Psoas muscle (tissue), 8 donors: ENCODE results near the gene C1QTNF8. TPM values are rescaled to one million over a fixed set of nuclear protein-coding genes. Genes with fewer than 3 reads are reported as not detected.

ENCODE experiments used
- ATAC-seq, 4 donors: fragments of 200-7000 bp; cut with Tn5 transposase; one replicate each; pipeline ENCODE4 v1.9.1; 2020; ENCODE audit warnings: moderate library complexity in 3 of 4, mild to moderate bottlenecking in 2 of 4
- DNase-seq, 2 donors: peaks; one replicate each; pipeline ENCODE4 v3.0.0-alpha.2; 2020
- H3K27ac ChIP-seq: fragments of 200-600 bp; one replicate; pipeline ENCODE4 v1.8.0; 2022
- H3K27me3 ChIP-seq, 3 donors: fragments of 200-600 bp in 1 of 3; one replicate each; pipeline versions ENCODE4 v1.6.1 to v1.8.0; 2013 to 2022; ENCODE audit warnings: low read length in 2 of 3, mild to moderate bottlenecking in 2 of 3, moderate library complexity in 1 of 3; ENCODE audit not compliant: insufficient read depth in 3 of 3
- H3K36me3 ChIP-seq, 2 donors: fragments of 200-600 bp in 1 of 2; one replicate each; pipeline versions ENCODE4 v1.6.1 to v1.8.0; 2013 to 2022; ENCODE audit warnings: low read depth in 1 of 2, mild to moderate bottlenecking in 1 of 2, moderate library complexity in 1 of 2; ENCODE audit not compliant: insufficient read depth in 1 of 2
- H3K4me1 ChIP-seq: fragments of 200-600 bp; one replicate; pipeline ENCODE4 v1.8.0; 2022
- H3K4me3 ChIP-seq: fragments of 200-600 bp; one replicate; pipeline ENCODE4 v1.8.0; 2022; ENCODE audit warnings: mild to moderate bottlenecking
- H3K9me3 ChIP-seq: fragments of 200-600 bp; one replicate; pipeline ENCODE4 v1.8.0; 2022
- CTCF ChIP-seq: fragments of 200-600 bp; IDR thresholded peaks from one replicate; pipeline ENCODE4 v1.8.0; 2022; ENCODE audit warnings: antibody characterized with exemption
- WGBS, 3 donors: extraction: QIAGEN DNeasy Blood & Tissue Kit; methylation state at CpG; one replicate each; pipeline versions ENCODE4 v1.1.6 to v1.1.7; 2013; 5-methylcytosine and 5-hydroxymethylcytosine counted together
- intact Hi-C, 2 donors: fragments of 100-400 bp; cut with DNase I; formaldehyde crosslinking; loops; one replicate each; pipeline versions ENCODE4 v1.11.0 to v1.14.2; 2022
- polyA plus RNA-seq, 3 donors: library from polyadenylated mRNA; stranded (reverse); fragments of 200-250 nt; gene quantifications; one replicate each; pipeline ENCODE4 v1.2.3, GENCODE V29; 2013
- total RNA-seq, 4 donors: library from RNA; stranded (reverse); fragmentation: NEBNext Ultra II Directional in 2 of 4; extraction: Animal tissue kit (Norgen Biotek cat#: 25700) in 2 of 4; gene quantifications; one replicate each; pipeline versions ENCODE4 v1.2.1 to v1.2.4, GENCODE V29; 2021 to 2023
- donor health status: healthy with polysubstance abuse.
- donor health status: DM: no; HTN: no; CAD: no; lungs with moderate emphysema.
- donor health status: Bipolar disorder and iron deficiency.
- donor health status: healthy.
- donor health status: DM: yes; HTN: yes; CAD: no.
- donor health status: DM: no; HTN: no; CAD: no.
- donor health status: DM: no; HTN: no; CAD: no.
- donor health status: DM: yes; HTN: yes; CAD: no.

C1QTNF8 gene
- total and polyA plus RNA-seq, 7 donors: not detected

DNA sequence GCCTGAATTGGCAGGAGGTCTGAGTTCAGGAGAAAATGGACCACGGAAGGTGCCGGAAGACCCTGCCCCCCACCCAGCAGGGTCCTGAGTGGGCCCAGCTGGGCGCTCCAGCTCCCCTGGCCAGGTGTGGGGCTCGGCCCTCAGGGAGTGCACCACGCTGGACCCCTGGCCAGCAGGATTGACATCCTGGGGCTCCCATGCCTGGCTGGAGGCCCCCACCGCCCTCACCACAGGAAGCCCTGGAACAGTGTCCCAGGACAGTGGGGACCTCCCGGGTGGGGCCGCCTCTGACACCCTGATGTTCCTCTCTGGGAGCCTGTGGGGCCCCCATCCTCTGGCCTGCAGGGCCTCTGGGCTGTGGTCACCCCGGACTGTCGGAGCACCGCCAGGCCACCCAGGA, 28.8 kb upstream of the C1QTNF8 start:
- Histone ChIP-seq H3K9me3 (no peaks in the 10 kb centered on the region), H3K4me1 (no peaks in the 10 kb centered on the region), H3K27ac (no peak overlapping the region), H3K36me3 (no peaks in the 10 kb centered on the region), H3K27me3 (peaks cover 0 to 67% (median 12%) of the 10 kb centered on the region in 3 donors), H3K4me3 (no peak overlapping the region)
- ATAC-seq: no peak
- TF ChIP-seq CTCF: no peak
- WGBS, 3 donors: 77 to 88% (median 83%) methylated on average over 5 to 11 of the region's 11 CpGs
- DNase-seq: no peak
- intact Hi-C loops: no loop called here

GRCh38 chr16:1124291-1124690, 28.2 kb upstream of the C1QTNF8 start:
- Histone ChIP-seq H3K27me3 (peaks cover 0 to 69% (median 12%) of the 10 kb centered on the region in 3 donors), H3K4me1 (no peaks in the 10 kb centered on the region), H3K9me3 (no peaks in the 10 kb centered on the region), H3K36me3 (no peaks in the 10 kb centered on the region), H3K27ac (no peak overlapping the region), H3K4me3 (no peak overlapping the region)
- DNase-seq: no peak
- no peak for ATAC-seq
- 58 to 72% (median 72%) methylated on average over 6 to 18 of the region's 18 CpGs for WGBS, 3 donors
- no peak for TF ChIP-seq CTCF
- intact Hi-C loops: no loop called here

DNA sequence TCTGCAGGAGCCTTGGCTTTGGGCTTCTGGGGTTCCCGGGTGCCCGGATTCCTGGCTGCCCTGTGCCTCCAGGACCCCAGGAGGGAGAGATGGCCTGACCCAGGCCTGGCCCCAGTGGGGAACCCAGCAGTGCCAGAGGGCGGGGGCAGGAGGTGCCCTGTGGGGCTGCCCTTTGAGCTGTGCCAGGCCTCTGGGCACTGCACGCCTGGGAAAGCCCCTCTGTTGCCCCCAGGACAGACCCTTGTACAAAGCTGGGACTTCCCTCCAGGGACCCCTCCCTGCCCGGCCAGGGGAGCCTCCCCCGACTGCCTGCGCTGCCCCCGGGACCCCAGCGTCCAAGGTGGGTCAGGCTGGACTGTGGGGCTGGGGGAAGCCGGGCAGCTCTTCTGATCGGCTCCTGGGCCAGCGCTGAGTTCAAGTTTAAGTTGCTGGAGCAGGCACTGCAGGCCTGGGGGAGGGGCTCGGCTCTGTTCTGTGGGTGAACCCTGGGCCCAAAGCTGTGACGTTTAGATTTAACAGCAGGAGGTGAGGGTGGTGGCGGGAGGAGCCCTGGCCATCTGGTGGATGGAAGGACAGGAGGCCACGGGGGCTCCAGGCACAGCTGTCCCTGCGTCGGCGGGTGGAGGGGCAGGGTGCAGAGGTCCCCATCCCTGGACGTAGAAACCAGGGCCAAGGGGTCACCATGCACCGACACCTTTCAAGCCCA, 27.6 kb upstream of the C1QTNF8 start:
- TF ChIP-seq CTCF: no peak
- Histone ChIP-seq H3K9me3 (no peaks in the 10 kb centered on the region), H3K36me3 (no peaks in the 10 kb centered on the region), H3K4me3 (no peak overlapping the region), H3K27ac (no peak overlapping the region), H3K4me1 (no peaks in the 10 kb centered on the region), H3K27me3 (peaks cover 0 to 73% (median 12%) of the 10 kb centered on the region in 3 donors)
- DNase-seq (no peak), ATAC-seq (no peak)
- WGBS, 3 donors: 54 to 58% (median 57%) methylated on average over 17 to 21 of the region's 21 CpGs
- intact Hi-C loops: no loop called here

- no peak for DNase-seq
- no peak for TF ChIP-seq CTCF
- H3K4me3 ChIP-seq: no peak overlapping the region
- H3K27me3 ChIP-seq: peaks cover 0 to 74% (median 17%) of the 10 kb centered on the region in 3 donors
- no peaks in the 10 kb centered on the region for H3K9me3 ChIP-seq
- intact Hi-C loops: no loop called here
- H3K4me1 ChIP-seq: no peaks in the 10 kb centered on the region
- 80 to 83% (median 83%) methylated on average over 11 to 14 of the region's 14 CpGs for WGBS, 3 donors
- no peaks in the 10 kb centered on the region for H3K36me3 ChIP-seq
- H3K27ac ChIP-seq: no peak overlapping the region
- no peak for ATAC-seq
Observed at GRCh38 chr16:1122398-1122765, 26.3 kb upstream of the C1QTNF8 start.
